GM19025 (cell line): ENCODE data around the gene BCAN.

Source experiments
- ATAC-seq: cut with Tn5 transposase; IDR thresholded peaks from one replicate; pipeline ENCODE4 v1.9.1; 2021; ENCODE audit warnings: mild to moderate bottlenecking, low read depth, moderate library complexity; ENCODE audit not compliant: unreplicated experiment

The BCAN gene

DNA sequence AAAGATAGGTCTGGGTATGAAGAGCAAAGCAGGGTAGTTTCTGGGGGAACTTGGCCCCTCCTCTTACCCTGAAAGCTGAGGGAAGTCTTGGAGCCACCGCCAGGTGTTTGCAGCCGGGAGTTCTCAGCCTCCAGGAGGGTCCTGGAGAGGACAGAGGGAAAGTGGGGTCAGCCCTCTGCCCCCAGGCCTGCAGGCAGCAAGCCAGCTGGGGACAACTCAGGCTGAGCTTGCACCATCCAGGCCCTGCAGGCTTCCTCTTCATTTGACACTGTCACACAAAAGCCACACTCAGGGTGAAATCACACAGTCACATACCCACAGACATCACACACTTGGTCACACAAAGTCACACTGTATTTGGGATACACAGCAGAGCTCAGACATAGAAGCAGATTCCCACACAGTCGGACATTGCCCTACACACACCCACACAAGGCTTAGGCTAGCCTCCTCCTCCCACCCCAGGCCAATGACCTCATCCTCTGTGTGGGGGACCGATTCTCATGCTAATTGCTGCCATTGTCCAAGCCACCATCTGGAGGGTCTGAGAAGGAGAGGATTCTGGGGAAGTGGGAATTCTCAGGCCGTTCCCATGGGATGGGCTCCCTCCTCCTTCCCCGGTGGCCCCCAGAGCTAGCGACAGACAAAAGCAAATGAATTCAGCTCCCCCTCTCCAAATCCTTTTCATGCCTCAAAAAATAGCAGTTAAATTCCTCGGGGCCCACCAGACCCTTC lies 31.6 kb downstream of the BCAN start:
- no peak for ATAC-seq

DNA sequence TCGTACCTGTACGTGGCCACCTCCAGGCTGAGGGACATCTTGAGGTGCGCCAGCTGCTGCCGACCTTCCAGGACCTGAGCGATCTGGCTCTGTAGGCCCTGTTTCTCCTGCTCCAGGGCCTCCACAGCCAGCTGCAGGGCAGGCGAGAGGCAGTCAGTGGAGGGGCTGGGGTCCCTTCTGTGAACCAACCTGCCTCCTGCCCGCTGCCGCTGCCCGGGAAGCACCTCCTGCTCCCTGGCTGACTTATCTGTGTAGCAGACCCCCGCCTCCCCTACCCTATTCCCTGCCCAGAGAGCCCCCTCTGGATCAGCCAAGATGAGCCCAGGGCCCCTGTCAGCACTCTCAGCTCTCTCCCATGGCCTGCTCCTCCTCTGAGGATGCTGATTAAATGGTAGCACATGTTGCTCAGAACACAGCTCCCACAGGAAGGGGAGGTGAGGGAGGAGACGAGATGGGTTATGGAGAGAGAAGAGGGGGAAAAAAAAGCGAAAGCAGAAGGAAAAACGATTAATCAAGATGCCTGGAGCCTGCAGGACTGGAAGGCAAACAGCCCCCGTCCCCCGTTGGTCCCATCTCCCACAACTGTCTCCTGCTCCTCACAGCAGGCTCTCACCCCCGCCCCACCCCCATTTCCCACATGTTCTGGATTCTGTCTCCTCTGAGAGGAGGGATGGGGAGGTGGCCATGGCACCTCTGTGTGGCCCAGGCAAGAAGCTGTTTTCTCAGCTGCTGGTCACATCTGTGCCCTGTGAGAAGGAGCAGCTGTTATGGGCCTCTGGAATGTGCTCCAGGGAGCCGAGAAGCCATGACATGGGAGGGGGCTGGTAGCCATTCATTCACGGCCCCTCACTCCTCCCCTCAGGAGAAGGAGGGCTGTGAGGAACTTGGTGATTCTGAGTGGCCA lies 33.5 kb downstream of the BCAN start:
- no peak for ATAC-seq

DNA sequence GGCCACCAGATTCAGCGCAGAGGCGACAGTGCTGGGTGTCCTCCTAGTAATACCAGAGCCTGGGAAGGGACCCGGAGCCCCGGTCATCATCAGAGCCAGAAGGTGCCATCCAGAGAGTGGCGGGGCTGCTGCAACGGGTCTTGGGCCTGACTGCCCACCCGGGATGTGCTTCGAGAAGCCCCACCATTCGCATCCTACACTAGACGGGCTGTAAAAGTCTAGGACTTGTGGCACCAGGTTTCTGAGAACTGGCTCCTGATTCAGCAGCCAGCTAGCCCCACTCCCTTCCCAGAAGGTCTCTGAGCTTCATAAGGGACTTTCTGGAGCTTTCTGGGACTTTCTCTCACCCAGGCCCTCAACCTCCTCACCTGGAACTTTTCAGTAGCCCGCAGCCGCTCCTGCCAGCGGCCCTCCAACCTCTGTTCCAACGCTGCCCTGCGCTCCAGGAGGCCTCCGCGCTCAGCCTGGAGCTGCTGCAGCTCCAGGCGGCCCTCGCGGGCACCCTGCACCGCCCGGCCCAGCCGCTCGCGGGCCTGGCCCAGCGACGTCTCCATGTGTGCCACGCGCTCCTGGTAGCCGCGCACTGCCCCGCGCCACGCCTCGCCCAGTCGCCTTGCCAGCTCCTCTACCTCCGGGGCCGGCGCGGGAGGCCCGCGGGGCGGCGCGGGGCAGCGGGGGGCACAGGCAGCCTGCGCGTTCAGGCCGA lies 34.4 kb downstream of the BCAN start:
- no peak for ATAC-seq

DNA sequence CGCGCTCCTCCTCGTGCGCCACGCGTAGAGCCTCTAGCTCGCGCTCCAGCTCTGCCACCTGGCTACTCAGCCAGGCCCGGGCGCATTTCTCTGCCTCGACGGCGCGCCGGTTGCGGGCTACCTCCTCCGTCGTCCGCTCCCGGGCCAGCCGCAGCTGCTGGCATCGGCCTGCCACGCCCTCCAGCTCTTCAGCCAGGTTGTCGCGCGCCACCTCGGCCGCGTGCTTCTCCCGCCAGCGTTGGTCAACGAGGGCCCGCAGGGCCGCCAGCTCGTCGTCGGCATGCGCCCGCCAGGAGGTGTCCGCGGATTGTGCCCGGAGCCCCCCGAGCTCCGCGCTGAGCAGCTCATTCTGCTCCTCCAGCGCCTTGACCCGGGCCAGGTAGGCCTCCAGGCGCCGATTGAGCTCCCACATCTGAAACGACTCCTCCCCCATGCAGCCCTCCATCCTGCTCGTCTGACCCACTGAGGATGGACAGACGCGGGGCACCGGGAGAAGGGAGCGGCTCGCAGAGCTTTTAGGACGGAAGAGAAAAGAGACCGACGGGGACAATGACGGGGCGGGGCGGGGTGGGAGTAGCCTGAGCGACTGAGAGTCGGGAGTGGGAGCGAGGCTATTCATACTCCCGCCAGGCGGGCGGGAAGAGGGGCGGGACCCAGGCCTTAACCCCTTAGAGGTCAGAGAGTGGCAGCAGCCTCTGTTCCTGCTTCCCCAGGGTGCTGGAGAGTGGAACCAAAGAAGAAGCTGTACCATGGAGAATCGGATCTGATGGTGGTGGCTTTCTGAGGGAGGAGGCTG lies 35.1 kb downstream of the BCAN start, which contains the start of gene NES:
TSS of gene NES (minus strand) at position 588 of the 796 bp plus-strand sequence. CDS start at position 445, 143 bp downstream.
- no peak for ATAC-seq

DNA sequence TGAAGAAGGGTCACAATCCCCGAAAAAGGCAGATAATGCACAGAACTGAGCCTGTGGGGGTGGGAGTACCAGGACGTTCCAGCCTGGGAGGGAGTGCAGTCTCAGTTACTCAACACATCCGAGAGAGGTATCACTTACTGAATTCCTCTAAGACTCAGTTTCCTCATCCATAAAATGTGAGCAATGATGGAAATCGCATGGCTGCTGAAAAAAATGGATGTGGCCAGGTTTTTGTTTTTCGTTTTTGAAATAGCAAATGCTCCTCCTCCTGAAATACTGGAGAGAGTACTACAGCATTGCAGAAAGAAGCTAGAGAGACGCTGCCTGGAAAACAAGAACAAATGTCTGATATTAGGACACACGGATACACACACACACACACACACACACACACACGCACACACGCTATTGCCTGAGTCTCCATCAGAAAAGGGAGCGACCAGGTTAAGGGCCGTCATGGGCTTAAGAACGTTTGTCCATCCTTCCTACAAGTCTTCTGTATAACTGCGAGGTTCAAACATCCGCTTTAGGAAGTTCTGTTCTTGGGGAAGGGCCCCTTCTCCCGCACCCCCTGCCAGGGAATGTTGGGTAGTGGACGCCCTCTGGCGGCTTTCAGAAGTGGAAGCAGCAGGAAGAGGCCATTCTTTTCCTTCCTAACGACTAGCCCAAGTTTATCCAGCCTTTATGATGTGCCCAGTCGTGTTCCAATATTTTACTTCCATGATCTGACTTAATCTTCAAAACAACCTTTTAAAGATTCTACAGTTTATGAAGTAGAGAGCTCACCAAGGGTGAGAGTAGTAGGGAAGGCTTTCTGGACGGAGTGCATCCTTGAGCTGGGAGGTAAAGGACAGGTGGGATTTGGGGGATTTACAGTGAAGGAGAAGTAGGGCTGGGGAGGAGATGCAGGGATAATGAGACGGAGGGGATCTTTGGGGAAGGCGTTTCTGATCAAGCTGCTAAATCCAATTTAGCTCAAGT lies 36.0 kb downstream of the BCAN start:
- no peak for ATAC-seq

DNA sequence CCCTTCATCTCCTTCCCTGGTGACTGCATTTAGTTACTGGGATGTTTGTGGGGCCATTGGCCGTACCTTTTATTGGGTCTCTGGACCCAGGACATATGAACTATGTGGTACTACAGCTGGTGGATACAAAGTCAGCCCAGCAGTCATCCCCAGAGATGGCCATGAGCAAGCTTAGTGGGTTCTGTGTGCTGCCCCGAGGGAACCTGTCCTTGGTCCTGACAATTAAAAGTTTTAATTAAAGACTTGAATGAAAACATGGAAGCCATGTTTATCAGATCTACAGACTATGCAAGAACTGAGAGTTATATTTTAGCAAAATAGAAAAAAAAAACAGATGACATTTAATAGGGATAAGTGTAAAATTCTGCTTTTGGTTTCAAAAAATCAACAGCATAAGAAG lies 38.1 kb downstream of the BCAN start:
- no peak for ATAC-seq

DNA sequence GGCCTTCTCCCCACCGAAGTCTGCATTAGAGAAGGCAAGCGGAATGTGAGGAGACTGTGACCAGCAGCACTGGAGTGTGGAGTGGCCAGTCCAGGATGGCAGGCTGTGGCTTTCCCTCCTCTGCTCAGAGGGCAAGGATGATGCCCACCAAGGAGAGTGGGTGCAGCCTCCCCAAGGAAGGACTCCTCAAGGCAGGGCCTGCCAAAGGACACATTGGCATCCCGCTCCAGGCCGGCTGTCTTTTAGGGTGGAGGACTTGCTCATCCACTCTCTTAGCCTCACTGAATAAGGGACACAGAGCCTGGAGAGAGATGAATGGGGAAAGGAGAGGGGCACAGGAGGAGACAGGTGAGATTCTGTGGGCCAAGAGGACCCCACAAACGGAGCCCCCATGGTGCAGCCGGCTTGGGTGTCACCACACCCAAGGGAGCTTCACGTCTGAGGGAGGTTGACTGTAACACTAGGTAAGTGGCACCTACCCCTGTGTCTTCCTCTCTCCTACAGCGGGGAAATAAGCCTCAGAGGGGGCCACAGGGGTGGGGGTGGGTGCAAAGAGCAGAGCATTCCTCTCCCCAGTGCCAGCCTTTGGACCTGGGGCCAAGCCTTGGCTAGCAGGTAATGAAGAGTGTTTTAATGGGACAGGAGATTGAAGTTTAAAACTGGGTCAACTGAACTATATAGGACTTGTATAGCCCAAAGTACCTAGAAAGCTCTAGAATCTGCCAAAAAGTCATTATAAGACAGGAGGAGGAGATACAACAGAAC lies 39.5 kb downstream of the BCAN start:
- no peak for ATAC-seq

DNA sequence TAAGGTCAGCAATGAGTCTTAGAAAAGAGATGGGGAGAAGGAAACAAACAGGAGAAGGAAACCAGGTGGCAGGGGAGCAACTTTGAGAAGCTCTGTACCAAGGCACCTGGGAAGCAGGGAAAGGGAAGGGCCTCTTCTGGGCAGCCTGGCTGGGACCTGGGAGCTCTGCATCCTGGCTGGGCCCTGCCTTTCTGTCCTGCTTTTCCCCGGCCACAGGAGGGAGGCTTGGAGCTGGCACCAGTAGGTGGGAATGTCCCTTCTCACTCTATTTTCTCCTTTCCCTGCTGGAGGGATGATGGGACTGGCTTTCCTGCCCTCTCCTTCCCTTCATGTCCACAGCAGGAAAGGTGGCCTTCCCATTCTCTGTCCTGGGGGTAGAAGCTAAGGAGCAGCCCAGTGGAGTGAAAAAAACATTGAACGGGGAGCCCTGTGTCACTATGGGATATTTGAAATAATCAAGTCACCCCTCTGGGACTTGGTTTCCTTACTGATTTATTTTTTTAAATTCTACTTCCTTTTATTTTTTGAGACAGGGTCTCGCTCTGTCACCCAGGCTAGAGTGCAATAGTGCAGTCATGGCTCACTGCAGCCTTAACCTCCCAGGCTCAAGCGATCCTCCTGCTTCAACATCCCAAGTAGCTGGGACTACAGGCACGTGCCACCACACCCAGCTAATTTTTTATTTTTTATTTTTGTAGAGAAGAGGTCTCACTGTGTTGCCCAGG lies 40.4 kb downstream of the BCAN start:
- ATAC-seq, result no peak

DNA sequence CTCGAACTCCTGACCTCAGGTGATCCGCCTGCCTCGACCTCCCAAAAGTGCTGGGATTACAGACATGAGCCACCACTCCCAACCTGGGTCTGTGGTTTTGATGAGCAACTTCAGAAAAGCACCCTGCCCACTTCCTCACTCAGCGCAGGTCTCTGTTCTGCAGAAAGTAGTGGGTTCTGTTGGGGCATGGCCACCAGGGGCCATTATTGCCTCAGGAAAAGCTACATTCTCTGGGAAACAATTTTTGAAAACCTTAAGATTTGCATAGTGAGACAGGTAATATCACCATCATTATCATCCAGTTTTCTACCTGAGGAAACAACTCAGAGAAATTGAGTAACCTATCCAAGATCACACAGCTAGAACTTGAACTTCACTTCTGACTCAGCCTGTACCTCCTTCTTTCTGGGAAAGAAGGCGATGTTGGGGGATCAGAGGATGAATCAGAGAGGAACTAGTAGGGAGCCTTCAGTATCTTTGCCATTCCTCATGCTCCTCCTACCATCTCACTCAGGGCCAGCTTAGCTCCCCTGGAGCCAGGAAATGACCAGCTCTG lies 42.4 kb downstream of the BCAN start:
- no peak for ATAC-seq

DNA sequence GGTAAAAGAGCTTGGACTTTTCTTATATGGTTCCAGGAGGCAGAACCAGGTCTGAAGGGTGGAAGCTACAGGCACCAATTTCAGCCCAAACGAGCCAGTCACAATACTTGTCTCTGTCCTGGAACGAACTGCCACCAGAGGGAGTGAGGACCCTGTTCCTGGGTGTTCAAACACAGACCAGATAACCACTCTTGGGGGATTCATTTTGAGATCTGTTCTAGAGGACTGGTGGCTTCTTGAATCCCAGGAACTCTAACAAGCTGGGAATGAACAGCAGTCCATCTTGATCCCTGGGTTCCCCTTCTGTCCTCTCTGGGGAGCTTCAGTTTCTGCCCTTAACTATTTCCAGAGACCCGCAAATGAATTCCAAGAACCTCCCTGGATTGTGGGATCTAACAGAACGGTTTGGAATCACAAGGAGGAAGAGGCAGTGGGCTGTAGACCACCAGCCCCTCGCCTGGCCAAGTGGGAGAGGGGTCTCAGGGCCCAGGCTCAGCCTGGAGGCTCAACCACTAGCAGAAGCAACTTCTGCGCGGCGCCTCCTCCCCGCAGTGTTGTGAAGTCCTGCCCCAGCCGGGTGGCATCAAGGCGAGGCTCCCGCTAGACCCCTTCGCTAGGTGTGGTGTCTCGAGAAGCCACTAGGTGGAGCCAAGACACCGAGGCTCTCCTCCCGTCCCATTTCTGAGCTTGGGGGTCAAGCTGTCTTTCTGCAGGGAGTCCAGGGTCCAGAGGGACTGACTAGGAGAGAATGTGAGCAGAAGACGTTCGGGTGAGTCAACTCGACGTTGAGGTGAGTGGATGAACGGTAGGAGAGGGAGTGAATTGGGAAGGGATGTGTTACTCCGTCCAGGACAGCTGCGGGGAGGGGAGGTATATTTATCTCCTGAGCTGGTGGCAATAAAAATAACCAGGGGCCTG lies 47.4 kb downstream of the BCAN start:
- ATAC-seq, result no peak

DNA sequence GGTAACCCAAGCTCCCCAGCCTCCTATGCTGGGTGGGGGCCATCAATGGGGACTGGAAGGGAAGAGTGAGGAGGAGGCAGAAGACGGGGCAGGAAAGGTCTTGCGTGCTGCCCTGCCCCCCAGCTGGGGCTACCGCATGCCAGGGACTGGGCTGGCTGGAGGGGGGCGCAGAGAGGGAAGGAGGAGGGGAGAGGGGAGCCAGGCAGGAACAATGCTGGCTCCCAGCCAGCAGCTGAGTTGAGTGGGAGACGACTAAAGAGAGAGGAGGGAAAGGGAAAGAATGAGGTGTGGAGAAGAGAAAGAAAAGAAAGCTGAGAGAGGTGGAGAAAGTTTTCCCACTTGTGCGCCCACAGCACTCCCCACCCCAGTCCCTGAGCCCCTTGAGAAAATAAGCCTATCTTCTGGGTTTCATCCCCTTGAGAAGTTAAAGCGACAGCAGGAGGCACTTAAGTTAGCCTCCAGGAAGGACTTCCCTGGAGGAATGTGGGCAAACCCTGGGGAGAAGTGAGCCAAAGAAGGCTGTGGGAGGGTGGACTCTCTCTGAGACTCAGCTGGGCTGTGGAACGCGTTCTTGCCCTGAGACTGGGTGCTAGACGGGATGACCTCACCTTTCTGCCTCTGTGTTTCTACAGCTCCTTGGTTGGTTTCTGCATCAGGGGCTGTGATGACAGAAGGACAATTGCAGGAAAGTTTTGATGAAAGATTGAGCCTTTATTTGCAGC lies 48.2 kb downstream of the BCAN start:
- ATAC-seq, result no peak

DNA sequence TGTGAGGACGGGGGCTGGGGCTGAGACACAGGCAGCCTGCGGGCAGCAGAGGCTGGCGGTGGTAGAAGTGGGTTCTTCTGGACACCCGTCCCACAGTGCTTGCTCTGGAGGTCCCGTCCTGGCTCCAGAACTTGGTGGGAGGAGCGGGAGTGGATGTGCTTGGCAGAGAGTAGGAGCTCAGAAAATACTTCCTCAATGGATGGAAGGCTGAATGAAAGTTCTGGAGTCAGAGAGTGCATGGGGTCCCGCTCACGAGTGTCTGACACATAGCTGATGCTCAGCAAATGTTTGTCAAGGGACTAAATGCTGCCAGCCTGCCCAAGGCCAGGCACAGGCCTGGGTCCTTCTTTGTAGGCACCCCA lies 48.7 kb downstream of the BCAN start:
- ATAC-seq, result no peak

DNA sequence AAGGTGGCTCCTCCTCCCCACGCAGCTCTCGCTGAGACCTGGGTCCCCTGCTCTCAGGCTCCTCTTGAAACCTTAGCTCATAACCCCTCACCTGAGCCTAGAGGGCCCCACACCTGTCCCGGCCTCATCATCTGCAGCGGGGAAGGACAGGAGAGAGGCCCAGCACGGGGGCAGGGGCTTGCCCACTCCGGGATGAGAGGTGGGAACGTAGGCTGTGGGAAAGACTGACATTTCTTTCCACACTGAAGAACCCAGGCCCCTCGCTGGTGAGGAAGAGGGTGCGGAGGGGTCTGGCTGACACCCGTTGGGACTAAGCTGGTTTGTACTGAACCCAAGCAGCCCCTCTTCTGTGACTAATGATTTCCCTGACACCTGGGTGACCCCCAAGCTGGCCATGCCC lies 49.3 kb downstream of the BCAN start:
- no peak for ATAC-seq

DNA sequence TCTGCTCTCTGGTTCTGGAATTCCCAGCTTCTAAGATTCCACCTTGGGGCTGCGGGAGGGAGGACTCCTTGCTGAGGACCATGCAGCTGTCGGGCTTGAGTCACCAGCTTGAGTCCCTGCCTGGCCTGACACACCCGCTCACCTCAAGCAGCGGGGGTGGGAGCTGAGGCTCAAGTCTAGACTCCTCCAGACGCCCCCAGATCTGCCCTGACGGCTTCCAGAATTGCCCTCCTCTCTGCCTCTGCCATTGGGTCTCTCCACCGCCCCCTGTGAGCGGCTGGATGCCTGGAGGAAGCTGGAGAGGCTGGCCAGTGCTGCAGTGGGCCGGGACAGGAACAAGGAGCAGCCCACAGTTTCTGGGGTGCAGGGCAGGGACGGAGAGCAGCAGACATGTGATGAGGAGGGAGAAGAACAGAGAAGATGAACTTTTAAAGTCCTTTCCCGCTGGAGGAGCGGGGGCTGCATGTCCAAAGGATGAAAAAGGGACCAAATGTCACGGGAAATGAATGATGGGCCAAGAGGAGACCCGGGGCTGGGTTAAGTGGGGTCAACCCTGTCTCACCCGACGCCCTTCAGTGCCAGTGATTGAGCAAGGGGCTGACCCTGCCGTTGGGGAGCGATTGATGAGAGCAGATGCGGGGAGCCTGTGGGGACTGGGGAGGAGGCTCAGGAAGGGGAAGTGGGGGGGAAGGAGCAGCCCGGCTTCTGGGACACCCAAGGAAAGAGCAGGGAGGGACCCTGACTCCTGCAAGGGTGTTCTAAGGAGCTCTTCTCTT lies 49.9 kb downstream of the BCAN start:
- ATAC-seq, result no peak

DNA sequence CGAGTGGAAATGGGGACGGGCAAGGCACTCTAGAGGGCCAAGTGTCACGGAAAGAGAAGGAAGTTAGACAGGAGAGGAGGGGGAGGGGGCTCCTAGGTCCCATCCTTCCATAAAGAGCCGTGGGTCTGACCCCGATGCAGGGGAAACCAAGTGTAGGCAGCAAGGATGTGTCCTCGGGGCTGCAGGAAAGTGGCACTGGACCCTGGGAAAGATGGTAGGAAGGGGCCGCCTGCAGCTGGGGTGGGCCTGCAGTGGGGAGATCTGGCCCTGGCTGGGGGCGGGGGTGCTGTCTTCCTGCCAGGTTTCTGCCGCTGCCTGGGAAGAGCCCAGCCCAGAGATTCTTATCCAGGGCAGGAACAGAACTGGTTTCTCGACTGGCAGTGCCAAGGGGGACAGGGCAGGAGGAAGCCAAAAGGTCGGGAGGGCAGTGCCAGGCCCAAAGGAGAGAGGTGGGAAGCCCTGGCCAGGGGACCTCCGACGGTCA lies 50.6 kb downstream of the BCAN start:
- no peak for ATAC-seq
